K562 (cell line): Measurements from ENCODE around the gene HINT3. TPM values are rescaled to one million over a fixed set of nuclear protein-coding genes. Genes with fewer than 3 reads are reported as not detected.

ENCODE experiments used
- ARID1B ChIP-seq: fragments of 450-650 bp; IDR thresholded peaks from 2 replicates; pipeline ENCODE4 v1.6.1; 2016; ENCODE audit warnings: antibody characterized with exemption, mild to moderate bottlenecking, inconsistent platforms
- ARID2 ChIP-seq: fragments of 450-650 bp; IDR thresholded peaks from 2 replicates; pipeline ENCODE4 v1.6.1; 2017; ENCODE audit warnings: antibody characterized with exemption, mild to moderate bottlenecking
- BMI1 ChIP-seq: fragments of 150-350 bp; IDR thresholded peaks from 2 replicates; pipeline ENCODE4 v1.6.1; 2014; ENCODE audit warnings: low read length
- E2F1 ChIP-seq: sonication (generic); formaldehyde crosslinking; IDR thresholded peaks from 2 replicates; pipeline ENCODE4 v1.8.1; 2023; ENCODE audit warnings: mild to moderate bottlenecking, missing genetic modification reagents, moderate library complexity
- ILF3 ChIP-seq: fragments of 450-650 bp; IDR thresholded peaks from 2 replicates; pipeline ENCODE4 v1.6.1; 2018; ENCODE audit warnings: antibody characterized with exemption, mild to moderate bottlenecking, moderate library complexity, borderline replicate concordance
- MEF2D ChIP-seq: conservative IDR thresholded peaks from 2 replicates; pipeline ENCODE4 v1.6.1; 2016; ENCODE audit warnings: low read depth, missing genetic modification characterization, missing compliant biosample characterization
- NR1H2 ChIP-seq: sonication (generic); formaldehyde crosslinking; IDR thresholded peaks from 2 replicates; pipeline ENCODE4 v1.4.0; 2020; ENCODE audit warnings: mild to moderate bottlenecking, missing genetic modification reagents
- NR2C2 ChIP-seq, 2 experiments: fragments of 200-800 bp in 1 of 2; sonication (Bioruptor generic) in 1 of 2; sonication (generic) in 1 of 2; formaldehyde crosslinking in 1 of 2; IDR thresholded peaks; 2 replicates each; pipeline versions ENCODE4 v1.6.1 to v1.8.0; 2016 to 2022; ENCODE audit warnings: mild to moderate bottlenecking in 1 of 2, missing compliant biosample characterization in 1 of 2, missing genetic modification characterization in 1 of 2, missing genetic modification reagents in 1 of 2
- PHF20 ChIP-seq: fragments of 450-650 bp; IDR thresholded peaks from 2 replicates; pipeline ENCODE4 v1.6.1; 2018; ENCODE audit not compliant: partially characterized antibody
- SOX6 ChIP-seq: fragments of 450-650 bp; IDR thresholded peaks from 2 replicates; pipeline ENCODE4 v1.6.1; 2014; ENCODE audit warnings: mild to moderate bottlenecking
- ZNF282 ChIP-seq: sonication (generic); formaldehyde crosslinking; IDR thresholded peaks from 2 replicates; pipeline ENCODE4 v1.8.1; 2023; ENCODE audit warnings: missing genetic modification reagents
- ZNF431 ChIP-seq: sonication (generic); formaldehyde crosslinking; IDR thresholded peaks from 2 replicates; pipeline ENCODE4 v1.8.0; 2022; ENCODE audit warnings: mild to moderate bottlenecking, missing genetic modification reagents
- polyA plus RNA-seq, 8 experiments: library from polyadenylated mRNA; depleted of rRNA in 4 of 8; stranded (reverse) in 5 of 8; unstranded in 3 of 8; fragments of >200 nt; fragmentation: Nextera tagmentation in 2 of 8; fragmentation: Illumina TruSeq in 1 of 8; extraction: Ambion mirVana in 2 of 8; extraction: Trizol in 1 of 8; gene quantifications; 2 replicates each; pipeline versions ENCODE4 v1.2.1 to v1.2.3, GENCODE V29; 2011 to 2014; ENCODE audit warnings: inconsistent platforms in 1 of 8, missing spikeins in 1 of 8
- total RNA-seq, 7 experiments: library from RNA; depleted of rRNA in 6 of 7; stranded (reverse); fragments of >200 nt in 6 of 7; fragmentation: Illumina TruSeq in 2 of 7; extraction: Trizol in 2 of 7; gene quantifications; 2 replicates each; pipeline versions ENCODE4 v1.2.1 to v1.2.3, GENCODE V29; 2011 to 2021; ENCODE audit warnings: low replicate concordance in 1 of 7
- TF ChIP-seq, protein P1 (sequence below): fragments of 250-450 bp; sonication (Bioruptor Pico); IDR thresholded peaks from 2 replicates; pipeline ENCODE4 v1.8.0; 2022; ENCODE audit warnings: moderate library complexity, mild to moderate bottlenecking, inconsistent platforms
- TF ChIP-seq, protein P2 (sequence below): fragments of 250-450 bp; sonication (Bioruptor Pico); IDR thresholded peaks from 2 replicates; pipeline ENCODE4 v1.5.0; 2021
- TF ChIP-seq, protein P3 (sequence below): fragments of 450-650 bp; IDR thresholded peaks from 2 replicates; pipeline ENCODE4 v1.6.1; 2017; ENCODE audit warnings: mild to moderate bottlenecking, moderate library complexity

The HINT3 gene
- total and polyA plus RNA-seq, 9 of the 15 experiments (the other 6 are each of a cell fraction or from before 2014, with no cell fraction given), result 1.4 to 16.6 (median 10.8) TPM

DNA sequence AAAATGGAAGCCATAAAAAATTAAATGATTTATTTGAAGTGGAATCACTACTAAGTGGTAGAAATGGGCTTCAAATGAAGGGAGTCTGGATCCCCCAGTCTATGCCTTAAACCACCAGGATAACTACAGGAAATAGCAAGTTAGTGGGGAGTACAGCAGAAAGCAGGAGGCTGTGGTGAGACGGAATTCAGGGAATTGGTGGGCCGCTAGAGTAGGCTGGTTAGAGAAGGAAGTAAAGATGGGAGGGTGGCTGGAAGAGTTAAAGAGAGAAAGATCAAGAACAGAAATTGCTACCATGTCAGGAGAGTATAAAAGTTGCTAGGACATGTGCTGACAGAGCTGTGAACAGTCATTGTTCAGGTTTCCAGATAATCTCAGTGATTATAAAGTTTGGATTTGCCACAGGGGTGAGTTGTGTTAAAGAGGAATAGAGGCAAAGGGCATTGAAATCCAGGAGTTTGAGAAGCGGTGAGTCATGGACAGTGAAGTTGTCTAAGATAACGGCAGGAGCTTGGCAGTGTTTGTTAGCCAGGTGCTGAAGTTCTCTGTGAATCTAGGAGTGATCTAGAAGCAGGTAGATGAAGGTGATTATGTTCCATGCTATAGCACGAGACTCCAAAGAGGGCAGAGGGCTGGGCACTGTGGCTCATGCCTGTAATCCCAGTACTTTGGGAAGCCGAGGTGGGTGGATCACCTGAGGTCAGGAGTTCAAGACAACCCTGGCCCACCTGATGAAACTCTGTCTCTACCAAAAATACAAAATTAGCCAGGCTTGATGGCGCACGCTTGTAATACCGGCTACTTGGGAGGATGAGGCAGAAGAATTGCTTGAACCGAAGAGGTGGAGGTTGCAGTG lies 13.7 kb upstream of the HINT3 start (continued):
- TF ChIP-seq NR2C2 (CRISPR knock-in tag; IDR thresholded peaks at IDR 0.05) (no peak), NR2C2 (tag; IDR thresholded peaks at IDR 0.05) (peak; percentile 16; the same call in 1 of the 2 replicates), ILF3 (no peak), ZNF431 (no peak), E2F1 (CRISPR knock-in tag) (no peak), ARID1B (peak; percentile 78), NR1H2 (CRISPR knock-in tag) (no peak), SOX6 (peak; percentile 77), ZNF282 (no peak), ARID2 (no peak), MEF2D (tag) (no peak), BMI1 (no peak), PHF20 (no peak)
- TF ChIP-seq, protein P1, sequence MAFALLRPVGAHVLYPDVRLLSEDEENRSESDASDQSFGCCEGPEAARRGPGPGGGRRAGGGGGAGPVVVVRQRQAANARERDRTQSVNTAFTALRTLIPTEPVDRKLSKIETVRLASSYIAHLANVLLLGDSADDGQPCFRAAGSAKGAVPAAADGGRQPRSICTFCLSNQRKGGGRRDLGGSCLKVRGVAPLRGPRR (CRISPR knock-in tag), result no peak
- TF ChIP-seq, protein P2, sequence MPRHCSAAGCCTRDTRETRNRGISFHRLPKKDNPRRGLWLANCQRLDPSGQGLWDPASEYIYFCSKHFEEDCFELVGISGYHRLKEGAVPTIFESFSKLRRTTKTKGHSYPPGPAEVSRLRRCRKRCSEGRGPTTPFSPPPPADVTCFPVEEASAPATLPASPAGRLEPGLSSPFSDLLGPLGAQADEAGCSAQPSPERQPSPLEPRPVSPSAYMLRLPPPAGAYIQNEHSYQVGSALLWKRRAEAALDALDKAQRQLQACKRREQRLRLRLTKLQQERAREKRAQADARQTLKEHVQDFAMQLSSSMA, result no peak
- TF ChIP-seq, protein P3, sequence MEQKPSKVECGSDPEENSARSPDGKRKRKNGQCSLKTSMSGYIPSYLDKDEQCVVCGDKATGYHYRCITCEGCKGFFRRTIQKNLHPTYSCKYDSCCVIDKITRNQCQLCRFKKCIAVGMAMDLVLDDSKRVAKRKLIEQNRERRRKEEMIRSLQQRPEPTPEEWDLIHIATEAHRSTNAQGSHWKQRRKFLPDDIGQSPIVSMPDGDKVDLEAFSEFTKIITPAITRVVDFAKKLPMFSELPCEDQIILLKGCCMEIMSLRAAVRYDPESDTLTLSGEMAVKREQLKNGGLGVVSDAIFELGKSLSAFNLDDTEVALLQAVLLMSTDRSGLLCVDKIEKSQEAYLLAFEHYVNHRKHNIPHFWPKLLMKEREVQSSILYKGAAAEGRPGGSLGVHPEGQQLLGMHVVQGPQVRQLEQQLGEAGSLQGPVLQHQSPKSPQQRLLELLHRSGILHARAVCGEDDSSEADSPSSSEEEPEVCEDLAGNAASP, result no peak
